Hematopoietic multipotent progenitor cell treated with erythropoietin and hydrocortisone succinate and interleukin-3 and kit ligand, for 4 days (in vitro differentiated cells): ENCODE data around the gene FAM133A.

ENCODE experiments used
- DNase-seq: peaks from one replicate; pipeline ENCODE4 v3.0.0-alpha.2; 2015

FAM133A gene

GRCh38 chrX:93673869-93674271, at the start of gene FAM133A:
Gene FAM133A (plus strand): TSS chrX:93674206. CDS start chrX:93709420, 35,214 bp downstream.
- no peak for DNase-seq

- DNase-seq, result no peak
These were observed 36.4 kb upstream of the FAM133A start for GRCh38 chrX:93637591-93637990.

GRCh38 chrX:93649381-93649780, 24.6 kb upstream of the FAM133A start:
- no peak for DNase-seq

GRCh38 chrX:93660575-93660974, 13.4 kb upstream of the FAM133A start:
- no peak for DNase-seq

- peak; percentile 83 for DNase-seq
These were observed 744 bp upstream of the FAM133A start, which contains the start of gene NAP1L3 for GRCh38 chrX:93673056-93673868. Gene NAP1L3 (minus strand): TSS chrX:93673578. CDS start chrX:93673304, 274 bp downstream.

- no peak for DNase-seq
These were observed 22.0 kb downstream of the FAM133A start for GRCh38 chrX:93695981-93696380.

- no peak for DNase-seq
These were observed 29.7 kb downstream of the FAM133A start for GRCh38 chrX:93703701-93704100.

- no peak for DNase-seq
These were observed 37.1 kb downstream of the FAM133A start for GRCh38 chrX:93711076-93711475.

GRCh38 chrX:93741811-93742210, 67.8 kb downstream of the FAM133A start:
- DNase-seq, result no peak

GRCh38 chrX:93760163-93760562, 86.2 kb downstream of the FAM133A start:
- DNase-seq, result no peak
